Measurements from ENCODE around the gene RABEP2. TPM values are rescaled to one million over a fixed set of nuclear protein-coding genes. Genes with fewer than 3 reads are reported as not detected.

RABEP2 gene
- polyA plus RNA-seq, 2 of the 4 experiments (the other 2 are of a cell fraction) = 6.0 to 13.7 TPM

DNA sequence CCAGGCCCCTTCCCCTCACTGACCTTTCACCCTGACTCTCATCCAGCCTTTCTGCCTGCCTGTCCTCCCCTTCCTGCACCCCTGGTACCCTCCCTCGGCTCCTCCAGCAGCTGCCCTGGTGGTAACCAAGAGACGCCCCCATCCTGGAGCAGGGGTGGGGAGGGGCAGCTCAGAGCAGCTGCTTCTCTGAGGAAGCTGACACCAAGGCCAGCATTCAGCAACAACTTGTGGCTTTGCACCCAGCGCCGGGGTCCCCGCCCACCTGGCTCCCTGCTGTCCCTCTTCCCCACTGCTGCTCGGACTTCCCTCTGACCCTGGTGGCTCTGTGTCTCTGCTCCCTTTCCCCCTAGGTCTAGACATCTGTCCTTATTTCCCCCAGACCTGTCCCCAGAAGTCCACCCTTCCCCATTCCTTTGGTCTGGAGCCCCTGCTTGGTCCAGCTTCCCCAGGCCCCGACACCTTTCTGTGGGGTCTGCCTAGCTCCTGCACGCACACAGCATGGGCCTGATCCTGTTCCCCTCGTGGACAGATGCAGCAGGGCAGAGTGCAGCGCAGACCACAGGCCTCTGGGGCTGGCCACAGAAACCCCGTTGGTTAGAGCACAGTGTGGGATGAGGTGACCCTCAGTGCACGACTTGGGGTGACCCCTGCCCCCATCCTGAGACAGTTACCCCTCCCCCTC is 47.9 kb downstream of the RABEP2 start:
- DNase-seq (ENCODE audit: low read depth in 1 of 2, low spot score in 1 of 2) (no peak), ATAC-seq (no peak), FAIRE-seq (no peak)
- 72% methylated on average over 12 of the region's 12 CpGs for WGBS (ENCODE audit: missing lambda C conversion rate)
- Histone ChIP-seq H3K27ac (no peak overlapping the region), H3K4me2 (no peak overlapping the region), H3K4me3 (no peak overlapping the region), H3K9me3 (no peaks in the 10 kb centered on the region), H3K4me1 (peaks cover 23% of the 10 kb centered on the region; the same call in 2 of the 3 replicates)
- TF ChIP-seq, protein P1, sequence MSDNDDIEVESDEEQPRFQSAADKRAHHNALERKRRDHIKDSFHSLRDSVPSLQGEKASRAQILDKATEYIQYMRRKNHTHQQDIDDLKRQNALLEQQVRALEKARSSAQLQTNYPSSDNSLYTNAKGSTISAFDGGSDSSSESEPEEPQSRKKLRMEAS (IDR thresholded peaks at IDR 0.05) = no peak
- TF ChIP-seq NR3C1 (IDR thresholded peaks at IDR 0.05) (no peak), EHMT2 (IDR thresholded peaks at IDR 0.05; ENCODE audit: low read depth) (no peak), MYC (IDR thresholded peaks at IDR 0.05; ENCODE audit: borderline replicate concordance, low read length) (no peak), HEYL (CRISPR knock-in tag; IDR thresholded peaks at IDR 0.05) (no peak)
- TF ChIP-seq, protein P2, sequence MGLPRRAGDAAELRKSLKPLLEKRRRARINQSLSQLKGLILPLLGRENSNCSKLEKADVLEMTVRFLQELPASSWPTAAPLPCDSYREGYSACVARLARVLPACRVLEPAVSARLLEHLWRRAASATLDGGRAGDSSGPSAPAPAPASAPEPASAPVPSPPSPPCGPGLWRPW (IDR thresholded peaks at IDR 0.05) = no peak
- TF ChIP-seq, protein P3, sequence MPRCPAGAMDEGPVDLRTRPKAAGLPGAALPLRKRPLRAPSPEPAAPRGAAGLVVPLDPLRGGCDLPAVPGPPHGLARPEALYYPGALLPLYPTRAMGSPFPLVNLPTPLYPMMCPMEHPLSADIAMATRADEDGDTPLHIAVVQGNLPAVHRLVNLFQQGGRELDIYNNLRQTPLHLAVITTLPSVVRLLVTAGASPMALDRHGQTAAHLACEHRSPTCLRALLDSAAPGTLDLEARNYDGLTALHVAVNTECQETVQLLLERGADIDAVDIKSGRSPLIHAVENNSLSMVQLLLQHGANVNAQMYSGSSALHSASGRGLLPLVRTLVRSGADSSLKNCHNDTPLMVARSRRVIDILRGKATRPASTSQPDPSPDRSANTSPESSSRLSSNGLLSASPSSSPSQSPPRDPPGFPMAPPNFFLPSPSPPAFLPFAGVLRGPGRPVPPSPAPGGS (IDR thresholded peaks at IDR 0.05) = no peak
- TF ChIP-seq, protein P4, sequence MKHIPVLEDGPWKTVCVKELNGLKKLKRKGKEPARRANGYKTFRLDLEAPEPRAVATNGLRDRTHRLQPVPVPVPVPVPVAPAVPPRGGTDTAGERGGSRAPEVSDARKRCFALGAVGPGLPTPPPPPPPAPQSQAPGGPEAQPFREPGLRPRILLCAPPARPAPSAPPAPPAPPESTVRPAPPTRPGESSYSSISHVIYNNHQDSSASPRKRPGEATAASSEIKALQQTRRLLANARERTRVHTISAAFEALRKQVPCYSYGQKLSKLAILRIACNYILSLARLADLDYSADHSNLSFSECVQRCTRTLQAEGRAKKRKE (CRISPR knock-in tag; IDR thresholded peaks at IDR 0.05; ENCODE audit: low read depth) = no peak
- ChIA-PET CTCF (interaction anchor here (17.8 kb wide), 1 partner anchor 69 kb away, joined by 190 read pairs; the partner anchor contains the start of gene NFATC2IP), POLR2A (no interaction called here)

DNA sequence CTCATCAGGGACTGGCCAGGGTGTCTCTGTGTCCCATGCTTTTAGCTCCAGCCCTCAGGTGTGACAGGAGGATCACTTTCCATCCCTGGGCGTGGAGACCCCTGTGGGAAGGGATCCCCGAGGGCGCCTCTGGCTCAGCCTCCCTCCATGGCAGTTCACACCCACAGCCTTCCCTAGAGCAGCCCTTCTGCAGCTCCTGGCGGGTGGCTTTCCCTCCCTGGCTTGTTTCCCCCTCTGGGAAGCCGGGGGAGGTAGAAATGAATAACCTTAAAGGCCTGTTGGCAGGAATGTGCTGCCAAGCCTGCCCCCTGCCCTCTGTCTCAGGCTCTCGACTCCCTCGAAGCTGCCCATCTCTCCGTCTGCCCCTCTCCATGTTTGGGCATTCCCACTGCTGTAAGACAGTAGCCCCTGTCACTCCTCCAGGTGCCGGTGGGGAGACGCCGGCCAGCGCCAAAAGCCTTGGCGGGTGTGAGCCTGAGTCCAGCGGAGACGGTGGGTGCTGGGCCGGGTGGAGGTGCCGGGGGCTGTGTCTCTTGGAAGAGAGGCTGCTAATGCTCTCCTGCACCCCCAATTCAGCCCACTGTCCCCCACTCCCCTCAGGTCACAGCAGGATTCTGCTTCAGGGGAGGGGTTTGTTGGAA is 48.9 kb downstream of the RABEP2 start:
- Histone ChIP-seq H3K27ac (peak overlapping the region in 1 of 2 experiments; percentile 39; a peak in 2 of 6 replicates), H3K4me2 (no peak overlapping the region), H3K4me1 (peaks cover 23% of the 10 kb centered on the region; the same call in 2 of the 3 replicates), H3K9me3 (no peaks in the 10 kb centered on the region), H3K4me3 (no peak overlapping the region)
- no peak for DNase-seq (ENCODE audit: low read depth in 1 of 2, low spot score in 1 of 2)
- ChIA-PET POLR2A (interaction anchor here (1.0 to 2.6 kb wide), 2 partner anchors 13 to 69 kb away, joined by 3 to 9 read pairs; partner anchors contain the start of gene SH2B1), CTCF (interaction anchor here (0.8 to 17.8 kb wide), 9 partner anchors 14 to 98 kb away, joined by 3 to 190 read pairs (median 4); partner anchors contain the start of gene NFATC2IP)
- ATAC-seq = no peak
- FAIRE-seq = no peak
- 70% methylated on average over 17 of the region's 17 CpGs for WGBS (ENCODE audit: missing lambda C conversion rate)
- TF ChIP-seq, protein P1 (IDR thresholded peaks at IDR 0.05) = no peak
- TF ChIP-seq EHF (CRISPR knock-in tag; IDR thresholded peaks at IDR 0.05) (no peak), RAD21 (conservative IDR thresholded peaks at IDR 0.05 in 1 of 2, IDR thresholded peaks at IDR 0.05 in 1 of 2) (no peak), FOSL2 (IDR thresholded peaks at IDR 0.05) (no peak), FOSL2 (CRISPR knock-in tag; IDR thresholded peaks at IDR 0.05) (no peak), POLR2A (IDR thresholded peaks at IDR 0.05; ENCODE audit: low read length) (no peak), JUN (IDR thresholded peaks at IDR 0.05) (no peak), ZC3H11A (IDR thresholded peaks at IDR 0.05) (no peak), NR3C1 (IDR thresholded peaks at IDR 0.05) (no peak), SMC3 (IDR thresholded peaks at IDR 0.05) (no peak), MAZ (IDR thresholded peaks at IDR 0.05; ENCODE audit: borderline replicate concordance, low read depth, low read length) (no peak), CHD4 (IDR thresholded peaks at IDR 0.05; ENCODE audit: borderline replicate concordance) (no peak), FOXS1 (CRISPR knock-in tag; IDR thresholded peaks at IDR 0.05) (no peak), TP53 (CRISPR knock-in tag; IDR thresholded peaks at IDR 0.05) (no peak), FOSB (CRISPR knock-in tag; IDR thresholded peaks at IDR 0.05) (no peak)
- TF ChIP-seq, protein P5, sequence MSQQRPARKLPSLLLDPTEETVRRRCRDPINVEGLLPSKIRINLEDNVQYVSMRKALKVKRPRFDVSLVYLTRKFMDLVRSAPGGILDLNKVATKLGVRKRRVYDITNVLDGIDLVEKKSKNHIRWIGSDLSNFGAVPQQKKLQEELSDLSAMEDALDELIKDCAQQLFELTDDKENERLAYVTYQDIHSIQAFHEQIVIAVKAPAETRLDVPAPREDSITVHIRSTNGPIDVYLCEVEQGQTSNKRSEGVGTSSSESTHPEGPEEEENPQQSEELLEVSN (IDR thresholded peaks at IDR 0.05; ENCODE audit: borderline replicate concordance, low read depth) = no peak
- TF ChIP-seq, protein P2 (IDR thresholded peaks at IDR 0.05) = no peak
- TF ChIP-seq, protein P6, sequence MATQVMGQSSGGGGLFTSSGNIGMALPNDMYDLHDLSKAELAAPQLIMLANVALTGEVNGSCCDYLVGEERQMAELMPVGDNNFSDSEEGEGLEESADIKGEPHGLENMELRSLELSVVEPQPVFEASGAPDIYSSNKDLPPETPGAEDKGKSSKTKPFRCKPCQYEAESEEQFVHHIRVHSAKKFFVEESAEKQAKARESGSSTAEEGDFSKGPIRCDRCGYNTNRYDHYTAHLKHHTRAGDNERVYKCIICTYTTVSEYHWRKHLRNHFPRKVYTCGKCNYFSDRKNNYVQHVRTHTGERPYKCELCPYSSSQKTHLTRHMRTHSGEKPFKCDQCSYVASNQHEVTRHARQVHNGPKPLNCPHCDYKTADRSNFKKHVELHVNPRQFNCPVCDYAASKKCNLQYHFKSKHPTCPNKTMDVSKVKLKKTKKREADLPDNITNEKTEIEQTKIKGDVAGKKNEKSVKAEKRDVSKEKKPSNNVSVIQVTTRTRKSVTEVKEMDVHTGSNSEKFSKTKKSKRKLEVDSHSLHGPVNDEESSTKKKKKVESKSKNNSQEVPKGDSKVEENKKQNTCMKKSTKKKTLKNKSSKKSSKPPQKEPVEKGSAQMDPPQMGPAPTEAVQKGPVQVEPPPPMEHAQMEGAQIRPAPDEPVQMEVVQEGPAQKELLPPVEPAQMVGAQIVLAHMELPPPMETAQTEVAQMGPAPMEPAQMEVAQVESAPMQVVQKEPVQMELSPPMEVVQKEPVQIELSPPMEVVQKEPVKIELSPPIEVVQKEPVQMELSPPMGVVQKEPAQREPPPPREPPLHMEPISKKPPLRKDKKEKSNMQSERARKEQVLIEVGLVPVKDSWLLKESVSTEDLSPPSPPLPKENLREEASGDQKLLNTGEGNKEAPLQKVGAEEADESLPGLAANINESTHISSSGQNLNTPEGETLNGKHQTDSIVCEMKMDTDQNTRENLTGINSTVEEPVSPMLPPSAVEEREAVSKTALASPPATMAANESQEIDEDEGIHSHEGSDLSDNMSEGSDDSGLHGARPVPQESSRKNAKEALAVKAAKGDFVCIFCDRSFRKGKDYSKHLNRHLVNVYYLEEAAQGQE (IDR thresholded peaks at IDR 0.05) = no peak

Data from A549 (cell line).